H1 (cell line): ENCODE data around the gene ARHGEF4. TPM values are rescaled to one million over a fixed set of nuclear protein-coding genes. Genes with fewer than 3 reads are reported as not detected.

ENCODE experiments used
- ASH2L ChIP-seq: fragments of 200-600, 300-600 bp; sonication (generic); IDR thresholded peaks from one replicate; pipeline ENCODE4 v1.7.1; 2017; ENCODE audit warnings: low read length
- CBX5 ChIP-seq: fragments of 300-800, 300-1000 bp; sonication (generic); IDR thresholded peaks from 2 replicates; pipeline ENCODE4 v1.7.1; 2016; ENCODE audit warnings: antibody characterized with exemption, low read length, low read depth
- CEBPB ChIP-seq: IDR thresholded peaks from 2 replicates; pipeline ENCODE4 v1.6.1; 2012; ENCODE audit warnings: low read depth, low read length
- EP300 ChIP-seq, 2 experiments: IDR thresholded peaks; 1 replicate in 1 of 2; 2 replicates in 1 of 2; pipeline ENCODE4 v1.6.1; 2011 to 2012; ENCODE audit warnings: low read depth in 2 of 2, low read length in 2 of 2, mild to moderate bottlenecking in 2 of 2, borderline replicate concordance in 1 of 2, inconsistent platforms in 1 of 2, moderate library complexity in 1 of 2
- EZH2 ChIP-seq: fragments of 200-600 bp; sonication (generic); IDR thresholded peaks from 2 replicates; pipeline ENCODE4 v1.7.1; 2012; ENCODE audit warnings: low read depth, mild to moderate bottlenecking, moderate library complexity, low read length, inconsistent platforms; ENCODE audit not compliant: severe bottlenecking
- GTF2F1 ChIP-seq: IDR thresholded peaks from 2 replicates; pipeline ENCODE4 v1.6.1; 2012; ENCODE audit warnings: low read depth, low read length, improper control_type of control experiment, borderline replicate concordance
- SIX5 ChIP-seq: IDR thresholded peaks from 2 replicates; pipeline ENCODE4 v1.6.1; 2011; ENCODE audit warnings: mild to moderate bottlenecking, low read depth, low read length
- TAF7 ChIP-seq: optimal IDR thresholded peaks from 2 replicates; pipeline ENCODE3; 2011; ENCODE audit warnings: low read depth, mild to moderate bottlenecking, inconsistent platforms, low read length, moderate library complexity, borderline replicate concordance
- polyA plus RNA-seq, 7 experiments: library from polyadenylated mRNA; depleted of rRNA in 3 of 7; stranded (reverse) in 5 of 7; unstranded in 2 of 7; fragments of >200 nt in 5 of 7; fragments of 200-250 nt in 2 of 7; gene quantifications; 1 replicate in 5 of 7; 2 replicates in 1 of 7; 4 replicates in 1 of 7; pipeline versions ENCODE4 v1.2.1 to v1.2.3, GENCODE V29; 2011 to 2013; ENCODE audit warnings: missing spikeins in 2 of 7, mixed read lengths in 2 of 7
- total RNA-seq: library from RNA; stranded (reverse); fragmentation: NEBNext Ultra II Directional; extraction: Animal tissue kit (Norgen Biotek cat#: 25700); gene quantifications from 2 replicates; pipeline ENCODE4 v1.2.1, GENCODE V29; 2021
- TF ChIP-seq, protein P1 (sequence below): fragments of 300-600 bp; sonication (generic); IDR thresholded peaks from 2 replicates; pipeline ENCODE4 v1.7.1; 2012; ENCODE audit warnings: low read length, moderate library complexity, mild to moderate bottlenecking, inconsistent platforms; ENCODE audit not compliant: insufficient replicate concordance
- TF ChIP-seq, protein P2 (sequence below): IDR thresholded peaks from 2 replicates; pipeline ENCODE4 v1.6.1; 2012; ENCODE audit warnings: inconsistent platforms

Gene ARHGEF4
- total and polyA plus RNA-seq, 2 of the 8 experiments (the other 6 are each of a cell fraction or from before 2014, with no cell fraction given), result 10.6 to 14.6 TPM

DNA sequence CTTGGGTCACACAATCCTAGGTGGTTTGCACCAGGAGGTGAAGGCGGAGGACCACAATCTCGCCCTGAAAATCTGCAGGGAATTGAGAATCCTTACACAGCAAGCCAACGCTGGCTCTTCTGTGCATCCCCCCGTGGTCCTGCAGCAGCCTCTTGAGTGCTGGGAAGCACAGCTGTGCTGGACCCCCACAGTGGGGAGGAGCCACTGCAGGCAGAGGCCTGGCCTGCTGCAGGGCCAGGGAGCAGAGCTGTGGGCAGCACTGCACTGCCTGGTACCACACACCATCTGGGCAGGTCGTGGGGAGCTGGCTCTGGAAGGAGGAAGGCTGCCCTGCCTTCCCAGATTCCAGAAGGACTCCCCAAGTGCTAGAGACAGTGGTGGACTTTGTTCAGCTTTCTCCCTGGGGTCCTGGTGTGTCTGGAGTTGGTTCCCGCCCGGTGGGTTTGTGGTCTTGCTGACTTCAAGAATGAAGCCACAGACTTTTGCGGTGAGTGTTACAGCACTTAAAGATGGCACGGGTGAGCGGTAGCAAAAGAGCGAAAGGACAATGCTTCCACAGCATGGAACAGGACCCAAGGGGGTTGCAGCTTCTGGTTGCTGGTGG, 150.3 kb downstream of the ARHGEF4 start (continued):
- TF ChIP-seq, protein P1, sequence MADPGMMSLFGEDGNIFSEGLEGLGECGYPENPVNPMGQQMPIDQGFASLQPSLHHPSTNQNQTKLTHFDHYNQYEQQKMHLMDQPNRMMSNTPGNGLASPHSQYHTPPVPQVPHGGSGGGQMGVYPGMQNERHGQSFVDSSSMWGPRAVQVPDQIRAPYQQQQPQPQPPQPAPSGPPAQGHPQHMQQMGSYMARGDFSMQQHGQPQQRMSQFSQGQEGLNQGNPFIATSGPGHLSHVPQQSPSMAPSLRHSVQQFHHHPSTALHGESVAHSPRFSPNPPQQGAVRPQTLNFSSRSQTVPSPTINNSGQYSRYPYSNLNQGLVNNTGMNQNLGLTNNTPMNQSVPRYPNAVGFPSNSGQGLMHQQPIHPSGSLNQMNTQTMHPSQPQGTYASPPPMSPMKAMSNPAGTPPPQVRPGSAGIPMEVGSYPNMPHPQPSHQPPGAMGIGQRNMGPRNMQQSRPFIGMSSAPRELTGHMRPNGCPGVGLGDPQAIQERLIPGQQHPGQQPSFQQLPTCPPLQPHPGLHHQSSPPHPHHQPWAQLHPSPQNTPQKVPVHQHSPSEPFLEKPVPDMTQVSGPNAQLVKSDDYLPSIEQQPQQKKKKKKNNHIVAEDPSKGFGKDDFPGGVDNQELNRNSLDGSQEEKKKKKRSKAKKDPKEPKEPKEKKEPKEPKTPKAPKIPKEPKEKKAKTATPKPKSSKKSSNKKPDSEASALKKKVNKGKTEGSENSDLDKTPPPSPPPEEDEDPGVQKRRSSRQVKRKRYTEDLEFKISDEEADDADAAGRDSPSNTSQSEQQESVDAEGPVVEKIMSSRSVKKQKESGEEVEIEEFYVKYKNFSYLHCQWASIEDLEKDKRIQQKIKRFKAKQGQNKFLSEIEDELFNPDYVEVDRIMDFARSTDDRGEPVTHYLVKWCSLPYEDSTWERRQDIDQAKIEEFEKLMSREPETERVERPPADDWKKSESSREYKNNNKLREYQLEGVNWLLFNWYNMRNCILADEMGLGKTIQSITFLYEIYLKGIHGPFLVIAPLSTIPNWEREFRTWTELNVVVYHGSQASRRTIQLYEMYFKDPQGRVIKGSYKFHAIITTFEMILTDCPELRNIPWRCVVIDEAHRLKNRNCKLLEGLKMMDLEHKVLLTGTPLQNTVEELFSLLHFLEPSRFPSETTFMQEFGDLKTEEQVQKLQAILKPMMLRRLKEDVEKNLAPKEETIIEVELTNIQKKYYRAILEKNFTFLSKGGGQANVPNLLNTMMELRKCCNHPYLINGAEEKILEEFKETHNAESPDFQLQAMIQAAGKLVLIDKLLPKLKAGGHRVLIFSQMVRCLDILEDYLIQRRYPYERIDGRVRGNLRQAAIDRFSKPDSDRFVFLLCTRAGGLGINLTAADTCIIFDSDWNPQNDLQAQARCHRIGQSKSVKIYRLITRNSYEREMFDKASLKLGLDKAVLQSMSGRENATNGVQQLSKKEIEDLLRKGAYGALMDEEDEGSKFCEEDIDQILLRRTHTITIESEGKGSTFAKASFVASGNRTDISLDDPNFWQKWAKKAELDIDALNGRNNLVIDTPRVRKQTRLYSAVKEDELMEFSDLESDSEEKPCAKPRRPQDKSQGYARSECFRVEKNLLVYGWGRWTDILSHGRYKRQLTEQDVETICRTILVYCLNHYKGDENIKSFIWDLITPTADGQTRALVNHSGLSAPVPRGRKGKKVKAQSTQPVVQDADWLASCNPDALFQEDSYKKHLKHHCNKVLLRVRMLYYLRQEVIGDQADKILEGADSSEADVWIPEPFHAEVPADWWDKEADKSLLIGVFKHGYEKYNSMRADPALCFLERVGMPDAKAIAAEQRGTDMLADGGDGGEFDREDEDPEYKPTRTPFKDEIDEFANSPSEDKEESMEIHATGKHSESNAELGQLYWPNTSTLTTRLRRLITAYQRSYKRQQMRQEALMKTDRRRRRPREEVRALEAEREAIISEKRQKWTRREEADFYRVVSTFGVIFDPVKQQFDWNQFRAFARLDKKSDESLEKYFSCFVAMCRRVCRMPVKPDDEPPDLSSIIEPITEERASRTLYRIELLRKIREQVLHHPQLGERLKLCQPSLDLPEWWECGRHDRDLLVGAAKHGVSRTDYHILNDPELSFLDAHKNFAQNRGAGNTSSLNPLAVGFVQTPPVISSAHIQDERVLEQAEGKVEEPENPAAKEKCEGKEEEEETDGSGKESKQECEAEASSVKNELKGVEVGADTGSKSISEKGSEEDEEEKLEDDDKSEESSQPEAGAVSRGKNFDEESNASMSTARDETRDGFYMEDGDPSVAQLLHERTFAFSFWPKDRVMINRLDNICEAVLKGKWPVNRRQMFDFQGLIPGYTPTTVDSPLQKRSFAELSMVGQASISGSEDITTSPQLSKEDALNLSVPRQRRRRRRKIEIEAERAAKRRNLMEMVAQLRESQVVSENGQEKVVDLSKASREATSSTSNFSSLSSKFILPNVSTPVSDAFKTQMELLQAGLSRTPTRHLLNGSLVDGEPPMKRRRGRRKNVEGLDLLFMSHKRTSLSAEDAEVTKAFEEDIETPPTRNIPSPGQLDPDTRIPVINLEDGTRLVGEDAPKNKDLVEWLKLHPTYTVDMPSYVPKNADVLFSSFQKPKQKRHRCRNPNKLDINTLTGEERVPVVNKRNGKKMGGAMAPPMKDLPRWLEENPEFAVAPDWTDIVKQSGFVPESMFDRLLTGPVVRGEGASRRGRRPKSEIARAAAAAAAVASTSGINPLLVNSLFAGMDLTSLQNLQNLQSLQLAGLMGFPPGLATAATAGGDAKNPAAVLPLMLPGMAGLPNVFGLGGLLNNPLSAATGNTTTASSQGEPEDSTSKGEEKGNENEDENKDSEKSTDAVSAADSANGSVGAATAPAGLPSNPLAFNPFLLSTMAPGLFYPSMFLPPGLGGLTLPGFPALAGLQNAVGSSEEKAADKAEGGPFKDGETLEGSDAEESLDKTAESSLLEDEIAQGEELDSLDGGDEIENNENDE, result no peak
- TF ChIP-seq CBX5 (no peak), EP300 (IDR thresholded peaks at IDR 0.05; ENCODE audit: borderline replicate concordance in 1 of 2, low read depth in 2 of 2, low read length in 2 of 2) (no peak), GTF2F1 (no peak), SIX5 (no peak), CEBPB (no peak), ASH2L (no peak), EZH2 (no peak), TAF7 (no peak)
- TF ChIP-seq, protein P2, sequence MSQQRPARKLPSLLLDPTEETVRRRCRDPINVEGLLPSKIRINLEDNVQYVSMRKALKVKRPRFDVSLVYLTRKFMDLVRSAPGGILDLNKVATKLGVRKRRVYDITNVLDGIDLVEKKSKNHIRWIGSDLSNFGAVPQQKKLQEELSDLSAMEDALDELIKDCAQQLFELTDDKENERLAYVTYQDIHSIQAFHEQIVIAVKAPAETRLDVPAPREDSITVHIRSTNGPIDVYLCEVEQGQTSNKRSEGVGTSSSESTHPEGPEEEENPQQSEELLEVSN, result no peak
